Upper lobe of right lung (tissue), 1 donor: Measurements from ENCODE around the gene SRPK3. TPM values are rescaled to one million over a fixed set of nuclear protein-coding genes. Genes with fewer than 3 reads are reported as not detected.

Source experiments
- ATAC-seq: fragments of 200-7000 bp; cut with Tn5 transposase; one replicate; pipeline ENCODE4 v1.9.1; 2020; ENCODE audit warnings: mild to moderate bottlenecking, moderate library complexity
- DNase-seq: peaks from one replicate; pipeline ENCODE4 v3.0.0-alpha.2; 2020
- H3K27ac ChIP-seq: fragments of 200-600 bp; one replicate; pipeline ENCODE4 v1.8.0; 2022
- H3K27me3 ChIP-seq: fragments of 200-600 bp; one replicate; pipeline ENCODE4 v1.8.0; 2022; ENCODE audit warnings: mild to moderate bottlenecking
- H3K36me3 ChIP-seq: fragments of 200-600 bp; one replicate; pipeline ENCODE4 v1.8.0; 2022
- H3K4me1 ChIP-seq: fragments of 200-600 bp; one replicate; pipeline ENCODE4 v1.8.0; 2022
- H3K4me3 ChIP-seq: fragments of 200-600 bp; one replicate; pipeline ENCODE4 v1.8.0; 2022; ENCODE audit warnings: mild to moderate bottlenecking
- H3K9me3 ChIP-seq: fragments of 200-600 bp; one replicate; pipeline ENCODE4 v1.8.0; 2022
- intact Hi-C: fragments of 100-400 bp; cut with DNase I; formaldehyde crosslinking; loops from one replicate; pipeline ENCODE4 v1.11.0; 2022
- total RNA-seq: library from RNA; stranded (reverse); fragmentation: NEBNext Ultra II Directional; extraction: Animal tissue kit (Norgen Biotek cat#: 25700); gene quantifications from one replicate; pipeline ENCODE4 v1.2.1, GENCODE V29; 2021
- TF ChIP-seq, protein P1 (sequence below): fragments of 200-600 bp; IDR thresholded peaks from one replicate; pipeline ENCODE4 v1.8.0; 2022; ENCODE audit warnings: antibody characterized with exemption
- donor health status: DM: no; HTN: yes; CAD: no; lungs with severe emphysema.

The SRPK3 gene
- total RNA-seq, 1 donor from 2014 or later = not detected

DNA sequence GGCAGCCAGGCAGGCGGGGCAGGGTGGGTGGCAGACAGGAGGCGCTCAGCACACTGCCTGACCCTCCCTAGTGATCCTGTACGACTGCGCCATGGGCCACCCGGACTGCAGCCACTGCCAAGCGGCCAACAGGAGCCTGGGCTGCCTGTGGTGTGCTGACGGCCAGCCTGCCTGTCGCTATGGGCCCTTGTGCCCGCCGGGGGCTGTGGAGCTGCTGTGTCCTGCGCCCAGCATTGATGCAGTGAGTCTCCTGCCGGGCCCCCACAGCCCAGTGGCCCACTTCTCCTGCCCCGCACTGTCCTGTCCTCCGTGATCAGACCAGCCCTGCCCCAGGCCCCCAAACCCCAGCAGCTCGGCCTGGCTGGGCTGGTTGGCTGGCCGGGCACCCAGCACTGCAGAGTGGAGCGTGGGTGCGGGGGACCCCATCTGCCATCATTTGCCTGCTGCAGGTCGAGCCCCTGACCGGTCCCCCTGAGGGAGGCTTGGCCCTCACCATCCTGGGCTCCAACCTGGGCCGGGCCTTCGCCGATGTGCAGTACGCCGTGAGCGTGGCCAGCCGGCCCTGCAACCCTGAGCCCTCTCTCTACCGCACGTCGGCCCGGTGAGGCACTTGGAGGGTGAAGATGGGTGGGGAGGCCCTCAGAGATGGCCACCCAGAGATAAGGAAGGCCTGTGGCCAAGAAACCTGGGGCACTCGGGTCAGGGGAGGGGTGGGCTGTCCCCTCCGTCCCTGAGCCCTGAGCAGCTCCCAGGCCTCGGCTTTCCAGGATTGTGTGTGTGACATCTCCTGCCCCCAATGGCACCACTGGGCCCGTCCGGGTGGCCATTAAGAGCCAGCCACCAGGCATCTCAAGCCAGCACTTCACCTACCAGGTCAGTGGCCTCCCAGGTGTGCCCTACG lies 9.2 kb upstream of the SRPK3 start:
- no peak overlapping the region for H3K27ac ChIP-seq
- intact Hi-C loops = no loop called here
- H3K4me1 ChIP-seq = no peaks in the 10 kb centered on the region
- H3K4me3 ChIP-seq = no peak overlapping the region
- peak; percentile 49 for DNase-seq
- TF ChIP-seq, protein P1, sequence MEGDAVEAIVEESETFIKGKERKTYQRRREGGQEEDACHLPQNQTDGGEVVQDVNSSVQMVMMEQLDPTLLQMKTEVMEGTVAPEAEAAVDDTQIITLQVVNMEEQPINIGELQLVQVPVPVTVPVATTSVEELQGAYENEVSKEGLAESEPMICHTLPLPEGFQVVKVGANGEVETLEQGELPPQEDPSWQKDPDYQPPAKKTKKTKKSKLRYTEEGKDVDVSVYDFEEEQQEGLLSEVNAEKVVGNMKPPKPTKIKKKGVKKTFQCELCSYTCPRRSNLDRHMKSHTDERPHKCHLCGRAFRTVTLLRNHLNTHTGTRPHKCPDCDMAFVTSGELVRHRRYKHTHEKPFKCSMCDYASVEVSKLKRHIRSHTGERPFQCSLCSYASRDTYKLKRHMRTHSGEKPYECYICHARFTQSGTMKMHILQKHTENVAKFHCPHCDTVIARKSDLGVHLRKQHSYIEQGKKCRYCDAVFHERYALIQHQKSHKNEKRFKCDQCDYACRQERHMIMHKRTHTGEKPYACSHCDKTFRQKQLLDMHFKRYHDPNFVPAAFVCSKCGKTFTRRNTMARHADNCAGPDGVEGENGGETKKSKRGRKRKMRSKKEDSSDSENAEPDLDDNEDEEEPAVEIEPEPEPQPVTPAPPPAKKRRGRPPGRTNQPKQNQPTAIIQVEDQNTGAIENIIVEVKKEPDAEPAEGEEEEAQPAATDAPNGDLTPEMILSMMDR = no peak
- no peaks in the 10 kb centered on the region for H3K9me3 ChIP-seq
- H3K27me3 ChIP-seq = no peaks in the 10 kb centered on the region
- no peaks in the 10 kb centered on the region for H3K36me3 ChIP-seq
- no peak for ATAC-seq

DNA sequence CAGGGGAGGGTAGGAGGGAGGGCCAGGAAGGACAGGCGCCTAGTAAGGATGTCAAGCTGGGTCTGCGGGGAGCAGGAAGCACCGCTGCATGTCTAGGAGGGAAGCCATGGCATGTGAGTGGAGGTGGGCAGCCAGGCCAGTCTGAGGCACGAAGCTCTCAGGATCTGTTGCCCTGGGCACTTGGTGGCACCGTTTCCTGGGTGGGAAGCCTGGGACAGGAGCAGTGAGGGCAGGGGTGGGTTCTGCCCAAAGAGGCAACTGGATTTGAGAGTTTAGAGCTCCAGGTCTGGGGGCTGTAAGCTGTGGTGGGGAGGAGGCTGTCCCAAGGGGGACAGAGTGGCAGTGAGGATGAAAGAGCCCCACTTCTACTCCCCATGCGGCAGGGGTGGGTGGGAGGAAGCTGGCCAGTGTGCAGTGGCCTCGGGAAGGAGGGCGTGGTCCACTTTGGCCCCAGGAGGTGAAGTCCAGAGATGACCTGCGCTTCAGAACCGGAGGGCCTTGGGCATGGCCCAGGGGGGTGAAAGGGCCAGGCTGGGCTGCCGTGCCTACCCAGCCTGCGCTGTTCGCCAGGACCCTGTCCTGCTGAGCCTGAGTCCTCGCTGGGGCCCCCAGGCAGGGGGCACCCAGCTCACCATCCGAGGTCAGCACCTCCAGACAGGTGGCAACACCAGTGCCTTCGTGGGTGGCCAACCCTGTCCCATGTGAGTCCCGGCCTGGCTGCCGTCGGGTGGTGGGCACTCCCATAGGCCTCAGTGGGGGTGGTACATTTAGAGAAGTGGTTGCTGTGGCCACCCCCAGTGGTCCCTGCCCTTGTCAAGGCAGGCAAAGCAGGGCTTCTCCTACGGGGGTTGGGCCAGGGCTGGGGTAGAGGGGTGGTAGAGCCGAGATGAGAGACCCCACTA lies 8.3 kb upstream of the SRPK3 start:
- peak; percentile 35 for DNase-seq

DNA sequence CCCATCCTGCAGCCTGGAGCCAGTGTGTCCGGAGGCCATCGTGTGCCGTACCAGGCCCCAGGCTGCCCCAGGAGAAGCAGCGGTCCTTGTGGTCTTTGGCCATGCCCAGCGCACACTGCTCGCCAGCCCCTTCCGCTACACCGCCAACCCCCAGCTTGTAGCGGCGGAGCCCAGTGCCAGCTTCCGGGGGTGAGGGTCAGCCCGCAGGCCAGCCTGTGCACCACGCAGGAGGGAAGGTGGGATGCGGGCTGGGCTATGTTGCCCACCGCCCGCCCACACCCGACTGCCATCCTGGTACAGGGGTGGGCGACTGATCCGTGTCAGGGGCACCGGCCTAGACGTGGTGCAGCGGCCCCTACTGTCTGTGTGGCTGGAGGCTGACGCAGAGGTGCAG lies 7.6 kb upstream of the SRPK3 start:
- no peak overlapping the region for H3K4me3 ChIP-seq
- intact Hi-C loops = no loop called here
- DNase-seq (no peak), ATAC-seq (no peak)
- TF ChIP-seq, protein P1 = no peak
- no peaks in the 10 kb centered on the region for H3K9me3 ChIP-seq
- no peak overlapping the region for H3K27ac ChIP-seq
- no peaks in the 10 kb centered on the region for H3K36me3 ChIP-seq
- no peaks in the 10 kb centered on the region for H3K27me3 ChIP-seq
- no peaks in the 10 kb centered on the region for H3K4me1 ChIP-seq

More for the DNA sequence above, 8.3 kb upstream of the SRPK3 start:
- no peaks in the 10 kb centered on the region for H3K36me3 ChIP-seq
- TF ChIP-seq, protein P1 = no peak
- intact Hi-C loops = no loop called here
- no peak overlapping the region for H3K27ac ChIP-seq
- no peak overlapping the region for H3K4me3 ChIP-seq
- no peaks in the 10 kb centered on the region for H3K27me3 ChIP-seq
- ATAC-seq = no peak
- no peaks in the 10 kb centered on the region for H3K9me3 ChIP-seq
- H3K4me1 ChIP-seq = no peaks in the 10 kb centered on the region

DNA sequence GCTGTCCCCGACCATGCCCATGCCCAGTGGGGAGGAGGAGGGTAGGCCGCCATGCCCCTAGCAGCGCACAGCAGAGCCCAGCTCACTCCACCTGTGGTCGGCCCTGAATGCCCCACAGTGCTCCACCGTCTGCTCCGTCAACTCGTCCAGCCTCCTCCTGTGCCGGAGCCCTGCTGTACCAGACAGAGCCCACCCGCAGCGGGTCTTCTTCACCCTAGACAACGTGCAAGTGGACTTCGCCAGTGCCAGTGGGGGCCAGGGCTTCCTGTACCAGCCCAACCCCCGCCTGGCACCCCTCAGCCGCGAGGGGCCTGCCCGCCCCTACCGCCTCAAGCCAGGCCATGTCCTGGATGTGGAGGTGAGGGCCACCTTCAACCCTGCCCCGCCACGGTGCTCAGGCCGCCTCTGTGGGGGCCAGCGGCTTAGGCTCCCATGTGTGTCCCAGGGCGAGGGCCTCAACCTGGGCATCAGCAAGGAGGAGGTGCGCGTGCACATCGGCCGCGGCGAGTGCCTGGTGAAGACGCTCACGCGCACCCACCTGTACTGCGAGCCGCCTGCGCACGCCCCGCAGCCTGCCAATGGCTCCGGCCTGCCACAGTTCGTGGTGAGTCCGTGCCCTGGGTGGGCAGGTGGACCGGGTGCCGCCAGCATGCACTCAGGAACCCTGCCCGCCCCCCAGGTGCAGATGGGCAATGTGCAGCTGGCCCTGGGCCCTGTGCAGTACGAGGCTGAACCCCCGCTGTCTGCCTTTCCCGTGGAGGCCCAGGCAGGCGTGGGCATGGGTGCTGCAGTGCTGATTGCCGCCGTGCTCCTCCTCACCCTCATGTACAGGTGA lies 6.9 kb upstream of the SRPK3 start:
- ATAC-seq = no peak
- H3K27me3 ChIP-seq = no peaks in the 10 kb centered on the region
- peak; percentile 57 for DNase-seq
- H3K4me1 ChIP-seq = no peaks in the 10 kb centered on the region
- H3K27ac ChIP-seq = no peak overlapping the region
- no peak overlapping the region for H3K4me3 ChIP-seq
- intact Hi-C loops = no loop called here
- TF ChIP-seq, protein P1 = no peak
- H3K36me3 ChIP-seq = no peaks in the 10 kb centered on the region
- no peaks in the 10 kb centered on the region for H3K9me3 ChIP-seq
